WTC11 (cell line): ENCODE measurements around the gene MSL1. TPM values are rescaled to one million over a fixed set of nuclear protein-coding genes. Genes with fewer than 3 reads are reported as not detected.

Source experiments
- ATAC-seq: fragments of 200-7000 bp; cut with Tn5 transposase; 2 replicates; pipeline ENCODE4 v1.10.0; 2021; ENCODE audit warnings: mild to moderate bottlenecking, moderate library complexity
- CTCF ChIA-PET: fragments of 300-600 bp; sonication (Branson Sonifier 250); formaldehyde crosslinking; loops from one replicate; lab custom pipeline; 2021; ENCODE audit warnings: antibody characterized with exemption; lab: Charles Lee
- POLR2A ChIA-PET: fragments of 350-600 bp; sonication (Branson Sonifier 250); formaldehyde crosslinking; loops from one replicate; lab custom pipeline; 2021; ENCODE audit warnings: antibody characterized with exemption; lab: Charles Lee
- DNase-seq: peaks from one replicate; pipeline ENCODE4 v3.0.0; 2021; ENCODE audit warnings: low spot score
- H3K27ac Mint-ChIP-seq: 2 replicates; pipeline ENCODE4 v1.8.0; 2021; ENCODE audit warnings: mixed read lengths
- H3K27me3 Mint-ChIP-seq: 2 replicates; pipeline ENCODE4 v1.8.0; 2021; ENCODE audit warnings: low read depth, mild to moderate bottlenecking, moderate library complexity, mixed read lengths
- H3K36me3 Mint-ChIP-seq: 2 replicates; pipeline ENCODE4 v1.8.0; 2021; ENCODE audit warnings: mixed read lengths
- H3K4me1 Mint-ChIP-seq: 2 replicates; pipeline ENCODE4 v1.8.0; 2022; ENCODE audit warnings: mixed read lengths
- H3K4me3 Mint-ChIP-seq: 2 replicates; pipeline ENCODE4 v1.8.0; 2021; ENCODE audit warnings: mild to moderate bottlenecking, moderate library complexity, mixed read lengths
- H3K9me3 Mint-ChIP-seq: 2 replicates; pipeline ENCODE4 v1.8.0; 2021; ENCODE audit warnings: mixed read lengths
- FOXP1 ChIP-seq: sonication (generic); formaldehyde crosslinking; IDR thresholded peaks from 2 replicates; pipeline ENCODE4 v1.8.0; 2022; ENCODE audit warnings: missing genetic modification reagents, mild to moderate bottlenecking, moderate library complexity, borderline replicate concordance
- GRHL2 ChIP-seq: fragments of 250-450 bp; sonication (Bioruptor Pico); IDR thresholded peaks from 2 replicates; pipeline ENCODE4 v1.8.0; 2022; ENCODE audit warnings: mild to moderate bottlenecking, moderate library complexity; ENCODE audit not compliant: insufficient replicate concordance, severe bottlenecking
- HMGA2 ChIP-seq: fragments of 250-450 bp; sonication (Bioruptor Pico); IDR thresholded peaks from 2 replicates; pipeline ENCODE4 v1.4.0; 2021; ENCODE audit warnings: mild to moderate bottlenecking, moderate library complexity
- JUN ChIP-seq: sonication (generic); formaldehyde crosslinking; IDR thresholded peaks from 2 replicates; pipeline ENCODE4 v1.8.0; 2023; ENCODE audit warnings: mild to moderate bottlenecking, missing genetic modification reagents
- NR1H2 ChIP-seq: sonication (generic); formaldehyde crosslinking; IDR thresholded peaks from 2 replicates; pipeline ENCODE4 v1.9.0; 2021; ENCODE audit warnings: mild to moderate bottlenecking, moderate library complexity, missing genetic modification reagents
- ZNF138 ChIP-seq: sonication (generic); formaldehyde crosslinking; conservative IDR thresholded peaks from 2 replicates; pipeline ENCODE4 v1.8.1; 2022; ENCODE audit warnings: mild to moderate bottlenecking, moderate library complexity, missing genetic modification reagents
- ZNF396 ChIP-seq: fragments of 250-450 bp; sonication (Bioruptor Pico); IDR thresholded peaks from 2 replicates; pipeline ENCODE4 v1.8.0; 2021; ENCODE audit warnings: mild to moderate bottlenecking, moderate library complexity, borderline replicate concordance
- ZNF416 ChIP-seq: fragments of 250-450 bp; sonication (Bioruptor Pico); IDR thresholded peaks from 2 replicates; pipeline ENCODE4 v1.9.0; 2021; ENCODE audit warnings: mild to moderate bottlenecking, inconsistent platforms
- ZNF423 ChIP-seq: fragments of 250-450 bp; sonication (Bioruptor Pico); IDR thresholded peaks from 2 replicates; pipeline ENCODE4 v2.1.2; 2022; ENCODE audit warnings: mild to moderate bottlenecking, moderate library complexity
- total RNA-seq: library from RNA; stranded (reverse); gene quantifications from 3 replicates; pipeline ENCODE4 v1.2.3, GENCODE V29; 2021
- TF ChIP-seq, protein P1 (sequence below): sonication (generic); formaldehyde crosslinking; IDR thresholded peaks from 2 replicates; pipeline ENCODE4 v1.8.1; 2022; ENCODE audit warnings: low read depth, missing genetic modification reagents, borderline replicate concordance
- TF ChIP-seq, protein P2 (sequence below): sonication (generic); formaldehyde crosslinking; IDR thresholded peaks from 2 replicates; pipeline ENCODE4 v1.8.0; 2022; ENCODE audit warnings: mild to moderate bottlenecking, missing genetic modification reagents
- TF ChIP-seq, protein P3 (sequence below): sonication (generic); formaldehyde crosslinking; conservative IDR thresholded peaks from 2 replicates; pipeline ENCODE4 v1.8.1; 2022; ENCODE audit warnings: mild to moderate bottlenecking, missing genetic modification reagents
- TF ChIP-seq, protein P4 (sequence below): sonication (generic); formaldehyde crosslinking; IDR thresholded peaks from 2 replicates; pipeline ENCODE4 v1.8.1; 2023; ENCODE audit warnings: mild to moderate bottlenecking, missing genetic modification reagents, borderline replicate concordance
- TF ChIP-seq, protein P5 (sequence below): sonication (generic); formaldehyde crosslinking; IDR thresholded peaks from 2 replicates; pipeline ENCODE4 v1.8.1; 2022; ENCODE audit warnings: missing genetic modification reagents, borderline replicate concordance
- TF ChIP-seq, protein P6 (sequence below): sonication (generic); formaldehyde crosslinking; IDR thresholded peaks from 2 replicates; pipeline ENCODE4 v1.8.1; 2023; ENCODE audit warnings: mild to moderate bottlenecking, missing genetic modification reagents
- TF ChIP-seq, protein P7 (sequence below): fragments of 250-450 bp; sonication (Bioruptor Pico); IDR thresholded peaks from 2 replicates; pipeline ENCODE4 v1.9.0; 2021; ENCODE audit warnings: mild to moderate bottlenecking, borderline replicate concordance

MSL1 gene
- total RNA-seq, 1 experiment from 2014 or later = 78.1 TPM

DNA sequence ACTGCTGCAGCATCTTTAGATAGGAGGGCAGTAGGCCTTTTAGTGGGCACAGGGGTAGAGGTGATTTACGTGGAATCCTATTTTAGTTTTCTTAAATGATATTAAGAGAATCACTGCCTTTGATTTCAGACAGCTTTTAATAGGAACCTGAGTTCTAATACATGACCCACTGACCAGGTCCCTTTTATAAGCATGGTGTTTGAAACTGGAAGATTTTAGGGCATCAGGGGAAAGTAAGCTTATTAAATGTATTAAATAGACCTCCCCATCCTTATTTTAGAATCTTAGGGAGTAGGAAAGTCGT, 2.0 kb downstream of the MSL1 start:
- H3K4me3 Mint-ChIP-seq = peak overlapping the region; percentile 98
- ATAC-seq (no peak), DNase-seq (no peak)
- H3K4me1 Mint-ChIP-seq = peaks cover 20% of the 10 kb centered on the region
- H3K27me3 Mint-ChIP-seq = no peaks in the 10 kb centered on the region
- no peaks in the 10 kb centered on the region for H3K9me3 Mint-ChIP-seq
- peaks cover 26% of the 10 kb centered on the region for H3K36me3 Mint-ChIP-seq
- TF ChIP-seq, protein P1, sequence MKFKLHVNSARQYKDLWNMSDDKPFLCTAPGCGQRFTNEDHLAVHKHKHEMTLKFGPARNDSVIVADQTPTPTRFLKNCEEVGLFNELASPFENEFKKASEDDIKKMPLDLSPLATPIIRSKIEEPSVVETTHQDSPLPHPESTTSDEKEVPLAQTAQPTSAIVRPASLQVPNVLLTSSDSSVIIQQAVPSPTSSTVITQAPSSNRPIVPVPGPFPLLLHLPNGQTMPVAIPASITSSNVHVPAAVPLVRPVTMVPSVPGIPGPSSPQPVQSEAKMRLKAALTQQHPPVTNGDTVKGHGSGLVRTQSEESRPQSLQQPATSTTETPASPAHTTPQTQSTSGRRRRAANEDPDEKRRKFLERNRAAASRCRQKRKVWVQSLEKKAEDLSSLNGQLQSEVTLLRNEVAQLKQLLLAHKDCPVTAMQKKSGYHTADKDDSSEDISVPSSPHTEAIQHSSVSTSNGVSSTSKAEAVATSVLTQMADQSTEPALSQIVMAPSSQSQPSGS (CRISPR knock-in tag) = no peak
- TF ChIP-seq, protein P2, sequence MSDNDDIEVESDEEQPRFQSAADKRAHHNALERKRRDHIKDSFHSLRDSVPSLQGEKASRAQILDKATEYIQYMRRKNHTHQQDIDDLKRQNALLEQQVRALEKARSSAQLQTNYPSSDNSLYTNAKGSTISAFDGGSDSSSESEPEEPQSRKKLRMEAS (CRISPR knock-in tag) = 0 out of 2 replicates have a peak, but pooled peaks have one; percentile 5
- ChIA-PET CTCF (interaction anchor here (0.6 to 5.3 kb wide), 14 partner anchors 12 to 228 kb away, joined by 3 to 120 read pairs (median 4); partner anchors contain the start of genes NR1D1 and PSMD3), POLR2A (interaction anchor here (0.7 to 3.1 kb wide), 11 partner anchors 11 to 95 kb away, joined by 3 to 28 read pairs (median 4); partner anchors contain the start of genes CASC3, MED24, NR1D1 and THRA)
- H3K27ac Mint-ChIP-seq = peak overlapping the region; percentile 99

DNA sequence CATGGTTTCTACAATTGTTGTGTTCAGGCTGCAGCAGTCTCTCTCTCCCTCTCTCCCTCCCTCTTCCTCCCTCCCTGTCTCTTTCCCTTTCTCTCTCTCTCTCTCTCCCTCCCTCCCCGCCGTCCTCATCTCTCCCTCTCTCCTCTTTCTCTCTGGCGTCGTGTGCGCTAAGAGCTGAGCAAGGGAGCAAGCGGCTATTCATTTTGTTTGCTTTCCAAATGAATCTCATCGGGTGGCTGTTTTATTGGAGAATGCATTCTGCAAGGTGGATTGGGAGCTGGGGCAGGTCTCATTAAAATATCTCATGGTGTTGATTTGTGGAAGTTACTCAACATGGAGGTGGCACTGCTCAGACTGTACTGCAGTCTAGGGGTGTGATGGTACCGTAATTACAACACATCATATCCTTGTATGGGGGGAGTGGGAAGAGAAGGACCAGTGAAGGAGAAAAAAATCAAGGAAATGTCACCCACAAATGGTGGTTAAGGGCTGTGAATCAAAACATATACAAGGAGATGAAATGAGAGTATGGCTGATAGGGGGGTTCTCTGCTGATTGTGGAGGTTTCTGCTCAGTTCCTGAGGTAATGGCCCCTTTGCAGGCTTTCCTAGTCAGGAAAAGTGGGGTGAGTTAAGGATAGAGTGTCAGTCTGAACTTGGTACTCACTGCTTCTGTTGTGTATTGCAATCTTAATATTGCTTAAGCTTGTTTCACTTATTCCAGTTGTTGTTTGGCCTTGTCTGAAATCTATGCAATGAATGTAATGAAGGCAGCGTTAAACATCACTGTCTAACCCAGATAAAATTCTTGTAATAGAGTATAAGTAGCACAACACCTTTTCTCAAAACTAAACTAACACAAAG, 2.7 kb downstream of the MSL1 start:
- H3K4me1 Mint-ChIP-seq = peaks cover 20% of the 10 kb centered on the region
- DNase-seq = no peak
- CTCF ChIA-PET = interaction anchor here (1.1 to 5.3 kb wide), 6 partner anchors 13 to 89 kb away, joined by 4 to 120 read pairs (median 8); partner anchors contain the start of gene NR1D1
- 0 out of 2 replicates have a peak, but pooled peaks have one; percentile 4 for ATAC-seq
- no peak overlapping the region; the same call in 1 of the 2 replicates for H3K27ac Mint-ChIP-seq
- H3K9me3 Mint-ChIP-seq = no peaks in the 10 kb centered on the region
- no peaks in the 10 kb centered on the region for H3K27me3 Mint-ChIP-seq
- POLR2A ChIA-PET = interaction anchor here (0.7 to 3.1 kb wide), 8 partner anchors 9 to 1271 kb away, joined by 3 to 28 read pairs (median 5); partner anchors contain the start of genes CASC3, NR1D1 and WIPF2
- TF ChIP-seq JUN (no peak), ZNF138 (CRISPR knock-in tag) (no peak), FOXP1 (CRISPR knock-in tag) (no peak), ZNF423 (no peak), HMGA2 (CRISPR knock-in tag) (no peak), NR1H2 (CRISPR knock-in tag) (no peak), ZNF396 (no peak), ZNF416 (CRISPR knock-in tag) (no peak), GRHL2 (no peak)
- TF ChIP-seq, protein P3, sequence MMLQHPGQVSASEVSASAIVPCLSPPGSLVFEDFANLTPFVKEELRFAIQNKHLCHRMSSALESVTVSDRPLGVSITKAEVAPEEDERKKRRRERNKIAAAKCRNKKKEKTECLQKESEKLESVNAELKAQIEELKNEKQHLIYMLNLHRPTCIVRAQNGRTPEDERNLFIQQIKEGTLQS = no peak
- TF ChIP-seq, protein P4, sequence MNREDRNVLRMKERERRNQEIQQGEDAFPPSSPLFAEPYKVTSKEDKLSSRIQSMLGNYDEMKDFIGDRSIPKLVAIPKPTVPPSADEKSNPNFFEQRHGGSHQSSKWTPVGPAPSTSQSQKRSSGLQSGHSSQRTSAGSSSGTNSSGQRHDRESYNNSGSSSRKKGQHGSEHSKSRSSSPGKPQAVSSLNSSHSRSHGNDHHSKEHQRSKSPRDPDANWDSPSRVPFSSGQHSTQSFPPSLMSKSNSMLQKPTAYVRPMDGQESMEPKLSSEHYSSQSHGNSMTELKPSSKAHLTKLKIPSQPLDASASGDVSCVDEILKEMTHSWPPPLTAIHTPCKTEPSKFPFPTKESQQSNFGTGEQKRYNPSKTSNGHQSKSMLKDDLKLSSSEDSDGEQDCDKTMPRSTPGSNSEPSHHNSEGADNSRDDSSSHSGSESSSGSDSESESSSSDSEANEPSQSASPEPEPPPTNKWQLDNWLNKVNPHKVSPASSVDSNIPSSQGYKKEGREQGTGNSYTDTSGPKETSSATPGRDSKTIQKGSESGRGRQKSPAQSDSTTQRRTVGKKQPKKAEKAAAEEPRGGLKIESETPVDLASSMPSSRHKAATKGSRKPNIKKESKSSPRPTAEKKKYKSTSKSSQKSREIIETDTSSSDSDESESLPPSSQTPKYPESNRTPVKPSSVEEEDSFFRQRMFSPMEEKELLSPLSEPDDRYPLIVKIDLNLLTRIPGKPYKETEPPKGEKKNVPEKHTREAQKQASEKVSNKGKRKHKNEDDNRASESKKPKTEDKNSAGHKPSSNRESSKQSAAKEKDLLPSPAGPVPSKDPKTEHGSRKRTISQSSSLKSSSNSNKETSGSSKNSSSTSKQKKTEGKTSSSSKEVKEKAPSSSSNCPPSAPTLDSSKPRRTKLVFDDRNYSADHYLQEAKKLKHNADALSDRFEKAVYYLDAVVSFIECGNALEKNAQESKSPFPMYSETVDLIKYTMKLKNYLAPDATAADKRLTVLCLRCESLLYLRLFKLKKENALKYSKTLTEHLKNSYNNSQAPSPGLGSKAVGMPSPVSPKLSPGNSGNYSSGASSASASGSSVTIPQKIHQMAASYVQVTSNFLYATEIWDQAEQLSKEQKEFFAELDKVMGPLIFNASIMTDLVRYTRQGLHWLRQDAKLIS = no peak
- TF ChIP-seq, protein P5, sequence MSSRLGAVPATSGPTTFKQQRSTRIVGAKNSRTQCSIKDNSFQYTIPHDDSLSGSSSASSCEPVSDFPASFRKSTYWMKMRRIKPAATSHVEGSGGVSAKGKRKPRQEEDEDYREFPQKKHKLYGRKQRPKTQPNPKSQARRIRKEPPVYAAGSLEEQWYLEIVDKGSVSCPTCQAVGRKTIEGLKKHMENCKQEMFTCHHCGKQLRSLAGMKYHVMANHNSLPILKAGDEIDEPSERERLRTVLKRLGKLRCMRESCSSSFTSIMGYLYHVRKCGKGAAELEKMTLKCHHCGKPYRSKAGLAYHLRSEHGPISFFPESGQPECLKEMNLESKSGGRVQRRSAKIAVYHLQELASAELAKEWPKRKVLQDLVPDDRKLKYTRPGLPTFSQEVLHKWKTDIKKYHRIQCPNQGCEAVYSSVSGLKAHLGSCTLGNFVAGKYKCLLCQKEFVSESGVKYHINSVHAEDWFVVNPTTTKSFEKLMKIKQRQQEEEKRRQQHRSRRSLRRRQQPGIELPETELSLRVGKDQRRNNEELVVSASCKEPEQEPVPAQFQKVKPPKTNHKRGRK (CRISPR knock-in tag) = no peak
- TF ChIP-seq, protein P6, sequence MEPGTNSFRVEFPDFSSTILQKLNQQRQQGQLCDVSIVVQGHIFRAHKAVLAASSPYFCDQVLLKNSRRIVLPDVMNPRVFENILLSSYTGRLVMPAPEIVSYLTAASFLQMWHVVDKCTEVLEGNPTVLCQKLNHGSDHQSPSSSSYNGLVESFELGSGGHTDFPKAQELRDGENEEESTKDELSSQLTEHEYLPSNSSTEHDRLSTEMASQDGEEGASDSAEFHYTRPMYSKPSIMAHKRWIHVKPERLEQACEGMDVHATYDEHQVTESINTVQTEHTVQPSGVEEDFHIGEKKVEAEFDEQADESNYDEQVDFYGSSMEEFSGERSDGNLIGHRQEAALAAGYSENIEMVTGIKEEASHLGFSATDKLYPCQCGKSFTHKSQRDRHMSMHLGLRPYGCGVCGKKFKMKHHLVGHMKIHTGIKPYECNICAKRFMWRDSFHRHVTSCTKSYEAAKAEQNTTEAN (CRISPR knock-in tag) = no peak
- TF ChIP-seq, protein P7, sequence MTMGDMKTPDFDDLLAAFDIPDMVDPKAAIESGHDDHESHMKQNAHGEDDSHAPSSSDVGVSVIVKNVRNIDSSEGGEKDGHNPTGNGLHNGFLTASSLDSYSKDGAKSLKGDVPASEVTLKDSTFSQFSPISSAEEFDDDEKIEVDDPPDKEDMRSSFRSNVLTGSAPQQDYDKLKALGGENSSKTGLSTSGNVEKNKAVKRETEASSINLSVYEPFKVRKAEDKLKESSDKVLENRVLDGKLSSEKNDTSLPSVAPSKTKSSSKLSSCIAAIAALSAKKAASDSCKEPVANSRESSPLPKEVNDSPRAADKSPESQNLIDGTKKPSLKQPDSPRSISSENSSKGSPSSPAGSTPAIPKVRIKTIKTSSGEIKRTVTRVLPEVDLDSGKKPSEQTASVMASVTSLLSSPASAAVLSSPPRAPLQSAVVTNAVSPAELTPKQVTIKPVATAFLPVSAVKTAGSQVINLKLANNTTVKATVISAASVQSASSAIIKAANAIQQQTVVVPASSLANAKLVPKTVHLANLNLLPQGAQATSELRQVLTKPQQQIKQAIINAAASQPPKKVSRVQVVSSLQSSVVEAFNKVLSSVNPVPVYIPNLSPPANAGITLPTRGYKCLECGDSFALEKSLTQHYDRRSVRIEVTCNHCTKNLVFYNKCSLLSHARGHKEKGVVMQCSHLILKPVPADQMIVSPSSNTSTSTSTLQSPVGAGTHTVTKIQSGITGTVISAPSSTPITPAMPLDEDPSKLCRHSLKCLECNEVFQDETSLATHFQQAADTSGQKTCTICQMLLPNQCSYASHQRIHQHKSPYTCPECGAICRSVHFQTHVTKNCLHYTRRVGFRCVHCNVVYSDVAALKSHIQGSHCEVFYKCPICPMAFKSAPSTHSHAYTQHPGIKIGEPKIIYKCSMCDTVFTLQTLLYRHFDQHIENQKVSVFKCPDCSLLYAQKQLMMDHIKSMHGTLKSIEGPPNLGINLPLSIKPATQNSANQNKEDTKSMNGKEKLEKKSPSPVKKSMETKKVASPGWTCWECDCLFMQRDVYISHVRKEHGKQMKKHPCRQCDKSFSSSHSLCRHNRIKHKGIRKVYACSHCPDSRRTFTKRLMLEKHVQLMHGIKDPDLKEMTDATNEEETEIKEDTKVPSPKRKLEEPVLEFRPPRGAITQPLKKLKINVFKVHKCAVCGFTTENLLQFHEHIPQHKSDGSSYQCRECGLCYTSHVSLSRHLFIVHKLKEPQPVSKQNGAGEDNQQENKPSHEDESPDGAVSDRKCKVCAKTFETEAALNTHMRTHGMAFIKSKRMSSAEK (CRISPR knock-in tag) = no peak
- peak overlapping the region; percentile 98 for H3K4me3 Mint-ChIP-seq
- peaks cover 33% of the 10 kb centered on the region for H3K36me3 Mint-ChIP-seq
